Spinal cord (tissue), 10 donors: Measurements from ENCODE around the gene TNN. TPM values are rescaled to one million over a fixed set of nuclear protein-coding genes. Genes with fewer than 3 reads are reported as not detected.

Source experiments
- DNase-seq, 6 donors: peaks; one replicate each; pipeline versions ENCODE4 v3.0.0 to v3.0.0-alpha.2; 2013 to 2015; ENCODE audit warnings: low spot score in 6 of 6, low read depth in 4 of 6
- H3K27ac ChIP-seq: one replicate; pipeline ENCODE4 v1.5.1; 2013; ENCODE audit warnings: low read depth, low read length, control low read depth
- H3K27me3 ChIP-seq: one replicate; pipeline ENCODE4 v1.6.1; 2013; ENCODE audit warnings: low read length; ENCODE audit not compliant: control insufficient read depth, insufficient read depth
- H3K36me3 ChIP-seq: one replicate; pipeline ENCODE4 v1.6.1; 2013; ENCODE audit warnings: low read length; ENCODE audit not compliant: control insufficient read depth, insufficient read depth
- H3K4me1 ChIP-seq: one replicate; pipeline ENCODE4 v1.6.1; 2013; ENCODE audit warnings: low read length; ENCODE audit not compliant: control insufficient read depth, insufficient read depth
- H3K4me3 ChIP-seq: one replicate; pipeline ENCODE4 v1.5.1; 2013; ENCODE audit warnings: low read depth, low read length, control low read depth
- H3K9me3 ChIP-seq: one replicate; pipeline ENCODE4 v1.6.1; 2013; ENCODE audit warnings: low read length; ENCODE audit not compliant: control insufficient read depth, insufficient read depth
- WGBS: methylation state at CpG from one replicate; pipeline ENCODE4 v1.1.5; 2013; ENCODE audit warnings: missing lambda C conversion rate; ENCODE audit not compliant: insufficient coverage; 5-methylcytosine and 5-hydroxymethylcytosine counted together
- polyA plus RNA-seq, 2 donors: library from polyadenylated mRNA; unstranded; fragments of 120-200 nt; gene quantifications; one replicate each; pipeline ENCODE4 v1.2.1, GENCODE V29; 2013; ENCODE audit not compliant: insufficient read length in 2 of 2
- total RNA-seq, 2 donors: library from RNA; depleted of rRNA in 1 of 2; stranded (reverse); fragments of 120-200 nt in 1 of 2; fragments of >200 nt in 1 of 2; gene quantifications; one replicate each; pipeline versions ENCODE4 v1.2.3 to v1.2.4, GENCODE V29; 2013 to 2014
- donor health status: healthy.

The TNN gene
- total and polyA plus RNA-seq, 4 donors = 1.6 to 16.4 (median 8.4) TPM

DNA sequence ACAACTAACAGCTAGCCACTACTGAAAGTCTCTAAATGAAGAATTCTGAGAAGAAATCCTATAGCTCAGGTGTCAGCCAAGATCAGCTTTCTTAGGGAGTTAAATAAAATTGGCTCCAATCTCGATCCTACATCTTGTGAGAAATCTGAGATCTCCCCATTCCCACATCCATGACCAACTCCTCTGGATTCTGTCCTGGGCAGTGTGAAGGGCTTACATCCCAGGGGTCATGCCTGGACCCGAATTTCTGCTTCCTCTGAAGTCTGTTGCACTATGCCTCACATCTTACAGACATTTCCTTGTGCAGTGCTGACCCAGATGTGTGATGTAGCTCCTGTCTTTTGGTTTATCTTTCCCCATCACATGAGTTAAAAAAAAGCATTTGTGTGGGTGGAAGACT, 4.8 kb upstream of the TNN start:
- no CpG with 5 or more reads among the region's 2 CpGs for WGBS
- H3K36me3 ChIP-seq = no peaks in the 10 kb centered on the region
- H3K27me3 ChIP-seq = no peaks in the 10 kb centered on the region
- no peaks in the 10 kb centered on the region for H3K4me1 ChIP-seq
- no peaks in the 10 kb centered on the region for H3K9me3 ChIP-seq
- H3K27ac ChIP-seq = no peak overlapping the region
- no peak for DNase-seq
- H3K4me3 ChIP-seq = no peak overlapping the region

DNA sequence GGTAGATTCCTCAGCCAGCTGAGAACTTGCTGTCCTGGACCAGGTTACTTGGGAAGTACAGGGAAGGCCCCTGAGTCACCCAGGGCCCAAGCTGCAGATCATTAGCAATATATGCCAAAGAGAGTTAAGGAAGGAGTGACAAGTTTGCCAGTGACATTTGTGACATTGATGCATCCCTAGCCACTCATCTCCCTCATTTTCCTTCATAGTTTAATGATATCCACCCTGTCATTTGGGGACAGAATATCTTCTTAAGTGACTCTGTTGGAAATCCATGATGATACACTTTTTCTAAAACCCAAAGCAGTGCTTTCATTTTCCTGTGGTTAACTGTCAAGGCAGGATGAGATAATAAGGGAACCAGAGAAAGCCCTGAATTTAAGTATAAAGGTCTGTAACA, 3.2 kb downstream of the TNN start:
- Histone ChIP-seq H3K36me3 (no peaks in the 10 kb centered on the region), H3K9me3 (no peaks in the 10 kb centered on the region), H3K27ac (no peak overlapping the region), H3K27me3 (no peaks in the 10 kb centered on the region), H3K4me1 (peaks cover 19% of the 10 kb centered on the region), H3K4me3 (no peak overlapping the region)
- no peak for DNase-seq

DNA sequence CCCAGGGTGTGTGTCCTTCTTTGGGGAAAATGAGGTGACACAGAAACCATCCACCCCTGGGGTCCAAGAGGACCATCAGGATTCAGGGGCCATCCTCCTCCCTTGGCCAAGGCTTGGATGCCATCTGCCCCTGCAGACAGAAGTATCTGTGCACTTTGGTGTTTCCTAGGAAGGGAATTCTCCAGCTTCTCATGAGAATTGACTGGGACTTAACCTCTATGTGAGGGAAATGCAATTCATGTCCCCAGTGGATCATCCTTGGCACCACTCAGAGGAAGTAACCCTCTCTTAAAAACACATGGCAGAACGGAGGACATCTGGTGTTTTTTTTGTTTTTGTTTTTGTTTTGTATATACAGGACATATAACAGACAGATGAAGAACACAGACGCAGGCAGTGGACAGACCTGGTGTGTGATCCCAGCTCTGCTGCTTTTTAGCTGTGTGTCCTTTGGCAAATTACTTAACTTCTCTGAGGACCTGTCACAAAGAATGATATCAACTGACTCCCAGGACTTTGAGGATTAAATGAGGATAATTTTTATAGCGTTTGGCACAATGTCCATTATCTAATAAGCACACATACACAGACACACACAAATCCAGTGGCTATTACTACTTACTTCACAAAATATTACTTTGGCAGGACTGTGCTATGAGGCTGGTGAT, 3.8 kb downstream of the TNN start:
- no peaks in the 10 kb centered on the region for H3K36me3 ChIP-seq
- no peaks in the 10 kb centered on the region for H3K27me3 ChIP-seq
- no peak overlapping the region for H3K4me3 ChIP-seq
- peak overlapping the region; percentile 77 for H3K27ac ChIP-seq
- WGBS = 100% methylated on average over 1 of the region's 3 CpGs
- DNase-seq = peak in 1 of 6 donors; percentile 9
- no peaks in the 10 kb centered on the region for H3K9me3 ChIP-seq
- H3K4me1 ChIP-seq = peaks cover 19% of the 10 kb centered on the region

DNA sequence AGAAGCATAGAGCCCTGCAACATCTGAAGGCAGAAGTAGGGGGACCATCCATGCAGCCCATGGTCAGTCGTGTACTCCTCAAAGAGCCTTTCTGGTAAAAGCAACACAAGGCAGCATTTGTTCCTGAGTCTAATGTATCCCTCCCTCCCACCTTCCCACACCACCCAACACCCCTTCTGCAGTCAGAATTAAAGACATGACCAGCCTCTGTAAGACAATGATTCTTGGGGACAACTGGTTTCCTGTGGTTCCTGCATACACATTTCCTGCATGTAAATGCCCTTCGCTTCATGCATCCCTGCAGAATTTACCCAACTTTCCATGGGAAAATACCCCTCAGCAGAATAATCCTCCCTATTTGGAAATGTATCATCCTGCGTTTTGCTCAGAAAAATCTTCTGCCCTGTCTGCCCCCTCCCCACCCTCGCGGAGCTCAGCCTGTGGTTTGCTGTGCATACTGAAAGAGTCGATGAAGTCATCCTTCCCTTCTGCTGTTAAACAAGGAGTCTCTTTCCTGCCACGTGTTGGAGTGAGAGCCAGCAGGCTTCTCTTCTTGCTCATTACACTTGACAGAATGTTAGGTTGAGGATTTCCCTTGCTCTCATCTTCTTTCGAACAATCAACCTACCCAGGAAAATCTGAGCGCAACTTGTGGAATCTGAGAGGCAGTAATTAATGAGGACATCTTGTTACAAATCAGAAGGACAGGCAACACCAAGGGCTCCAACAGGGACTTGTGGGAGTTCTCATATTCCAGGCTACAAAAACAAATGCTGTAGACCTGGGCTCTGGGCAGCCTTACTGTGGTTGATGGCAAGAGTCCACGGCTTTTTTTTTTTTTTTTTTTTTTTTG, 4.7 kb downstream of the TNN start:
- 7% methylated on average over 6 of the region's 10 CpGs for WGBS
- peak; percentile 48 to 93 (median 68) for DNase-seq
- peak overlapping the region; percentile 77 for H3K27ac ChIP-seq
- H3K9me3 ChIP-seq = no peaks in the 10 kb centered on the region
- H3K4me1 ChIP-seq = peaks cover 19% of the 10 kb centered on the region
- no peaks in the 10 kb centered on the region for H3K27me3 ChIP-seq
- no peaks in the 10 kb centered on the region for H3K36me3 ChIP-seq
- H3K4me3 ChIP-seq = peak overlapping the region; percentile 12

DNA sequence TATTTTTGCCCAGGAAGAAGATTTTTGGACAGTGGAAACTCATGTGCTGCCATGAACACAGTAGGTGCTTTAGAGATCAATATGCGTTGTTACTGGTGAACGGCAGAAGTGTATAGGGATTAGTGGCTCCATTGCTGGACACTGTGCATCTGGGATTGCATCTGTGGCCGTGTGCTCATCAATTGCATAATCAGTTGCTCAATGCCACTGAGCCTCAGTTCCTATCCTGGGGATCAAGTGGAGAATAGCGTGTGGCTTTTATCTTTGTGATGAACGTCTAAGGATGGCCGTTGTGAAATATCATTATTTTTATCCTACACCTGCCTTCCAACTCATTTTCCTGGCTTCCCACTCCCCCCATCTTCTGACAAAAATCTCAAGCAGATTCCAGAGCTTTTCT, 5.4 kb downstream of the TNN start:
- 65% methylated on average over 3 of the region's 6 CpGs for WGBS
- H3K4me1 ChIP-seq = peaks cover 19% of the 10 kb centered on the region
- no peaks in the 10 kb centered on the region for H3K9me3 ChIP-seq
- H3K27me3 ChIP-seq = no peaks in the 10 kb centered on the region
- DNase-seq = no peak
- peak overlapping the region; percentile 77 for H3K27ac ChIP-seq
- H3K4me3 ChIP-seq = no peak overlapping the region
- no peaks in the 10 kb centered on the region for H3K36me3 ChIP-seq

DNA sequence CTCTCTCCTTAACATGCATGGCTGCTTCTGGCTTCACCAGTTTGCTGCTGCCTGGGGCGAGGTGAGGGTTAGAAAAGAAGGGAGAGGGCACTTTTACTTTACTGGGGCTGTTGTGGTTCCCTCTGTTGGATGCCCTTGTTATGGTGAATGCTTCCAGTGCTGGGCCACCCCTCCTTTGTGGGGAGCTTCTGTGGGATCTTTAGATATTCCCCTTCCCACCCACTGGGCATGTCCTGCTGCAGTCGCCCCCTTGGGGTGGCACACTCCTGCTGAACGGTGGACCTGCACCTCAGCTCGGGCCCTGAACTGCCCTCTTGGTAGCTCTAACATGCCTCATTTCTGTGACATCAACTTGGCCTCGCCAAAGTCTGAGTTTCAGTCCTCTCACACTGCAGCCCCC, 6.0 kb downstream of the TNN start:
- H3K9me3 ChIP-seq = no peaks in the 10 kb centered on the region
- no peak overlapping the region for H3K4me3 ChIP-seq
- H3K4me1 ChIP-seq = peaks cover 19% of the 10 kb centered on the region
- WGBS = 41% methylated on average over 4 of the region's 5 CpGs
- no peaks in the 10 kb centered on the region for H3K36me3 ChIP-seq
- no peaks in the 10 kb centered on the region for H3K27me3 ChIP-seq
- no peak overlapping the region for H3K27ac ChIP-seq
- DNase-seq = no peak

DNA sequence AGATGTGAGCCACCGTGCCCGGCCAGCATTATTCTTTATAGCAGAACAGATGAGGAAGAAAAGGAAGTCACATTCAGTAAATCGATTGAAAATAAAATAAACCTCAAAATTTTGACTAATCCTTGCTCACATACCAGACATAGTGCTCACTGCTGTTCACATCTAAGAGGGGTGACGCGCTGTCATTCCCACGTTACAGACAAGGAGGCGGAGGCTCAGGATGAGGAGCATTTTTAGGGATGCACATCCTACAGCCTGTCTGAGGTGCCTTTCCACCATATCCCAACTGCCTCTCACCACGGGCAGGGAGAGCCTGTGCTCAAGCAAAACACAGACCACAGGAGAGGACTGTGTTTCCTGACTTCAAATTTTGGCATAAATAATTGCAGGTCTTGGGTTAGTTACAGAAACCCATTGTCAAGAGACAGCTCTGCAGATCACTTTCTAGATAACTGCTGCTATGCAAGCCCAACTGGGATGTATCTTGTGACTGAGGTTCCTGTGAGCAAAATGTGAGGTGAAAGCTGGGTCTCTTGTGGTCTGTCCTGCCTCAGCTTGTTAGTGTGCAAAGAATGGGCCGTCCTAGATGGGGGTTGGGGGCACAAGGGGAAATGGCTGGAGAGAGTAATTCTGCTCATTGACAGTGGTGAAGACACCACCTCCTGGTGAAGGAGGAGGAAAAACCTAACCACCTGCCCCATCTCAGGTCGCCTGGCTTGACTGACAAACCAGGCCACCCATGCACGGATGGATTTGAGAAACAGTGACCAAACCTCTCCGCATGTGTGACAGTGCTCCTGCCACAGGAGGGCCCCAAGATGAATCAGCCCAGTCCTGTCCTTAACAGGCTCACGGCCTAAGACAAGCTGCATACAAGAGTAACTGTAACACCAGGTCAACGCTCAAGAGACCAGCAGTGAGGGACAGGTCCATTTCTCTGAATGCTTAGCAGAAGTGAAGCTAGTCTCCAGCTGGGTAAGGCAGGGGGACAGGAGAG, 8.2 kb downstream of the TNN start:
- Histone ChIP-seq H3K27me3 (no peaks in the 10 kb centered on the region), H3K4me1 (peaks cover 19% of the 10 kb centered on the region), H3K9me3 (no peaks in the 10 kb centered on the region), H3K4me3 (no peak overlapping the region), H3K27ac (no peak overlapping the region), H3K36me3 (no peaks in the 10 kb centered on the region)
- no peak for DNase-seq
- WGBS = 84% methylated on average over 9 of the region's 14 CpGs

DNA sequence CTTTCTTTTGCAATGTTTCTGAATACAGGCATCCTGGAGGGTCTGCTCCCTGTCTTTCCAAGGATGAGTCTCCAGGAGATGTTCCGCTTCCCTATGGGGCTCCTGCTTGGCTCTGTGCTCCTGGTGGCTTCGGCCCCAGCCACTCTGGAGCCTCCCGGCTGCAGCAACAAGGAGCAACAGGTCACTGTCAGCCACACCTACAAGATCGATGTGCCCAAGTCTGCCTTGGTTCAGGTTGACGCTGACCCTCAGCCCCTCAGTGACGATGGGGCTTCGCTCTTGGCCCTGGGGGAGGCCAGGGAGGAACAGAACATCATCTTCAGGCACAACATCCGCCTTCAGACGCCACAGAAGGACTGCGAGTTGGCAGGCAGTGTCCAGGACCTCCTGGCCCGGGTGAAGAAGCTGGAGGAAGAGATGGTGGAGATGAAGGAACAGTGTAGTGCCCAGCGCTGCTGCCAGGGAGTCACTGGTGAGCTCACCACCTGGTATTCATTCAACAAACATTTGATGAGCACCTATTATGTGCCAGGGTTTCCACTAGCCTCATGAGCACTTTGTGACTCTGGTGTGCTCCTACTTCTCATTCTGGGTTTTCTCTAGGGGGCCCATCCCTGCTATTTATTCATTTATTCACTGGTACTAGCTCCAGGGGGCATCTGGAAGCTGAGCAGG, 9.9 kb downstream of the TNN start:
- H3K4me1 ChIP-seq = peaks cover 15% of the 10 kb centered on the region
- no peaks in the 10 kb centered on the region for H3K9me3 ChIP-seq
- no peak overlapping the region for H3K27ac ChIP-seq
- no peak for DNase-seq
- H3K27me3 ChIP-seq = no peaks in the 10 kb centered on the region
- no peaks in the 10 kb centered on the region for H3K36me3 ChIP-seq
- H3K4me3 ChIP-seq = no peak overlapping the region
- WGBS = 92% methylated on average over 11 of the region's 12 CpGs

DNA sequence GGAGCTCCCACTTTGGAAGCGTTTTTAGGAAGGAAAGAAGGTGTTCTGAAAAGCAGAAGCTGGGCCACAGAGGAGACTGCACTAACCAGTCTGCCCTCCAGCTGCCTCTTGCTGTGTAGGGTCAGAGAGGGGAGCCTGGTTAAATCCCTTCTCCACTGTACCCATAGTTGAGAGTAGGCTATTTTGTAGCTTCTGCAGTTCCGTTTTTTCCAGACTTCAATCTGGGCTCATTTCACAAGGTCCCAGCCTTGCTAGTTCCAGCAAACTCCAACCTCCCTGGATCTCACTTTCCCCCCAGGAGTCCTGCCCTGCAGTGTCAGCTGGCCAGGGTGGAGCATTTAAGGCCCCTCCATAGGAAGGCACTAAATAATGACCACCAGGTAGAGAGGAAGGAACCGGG, 11.0 kb downstream of the TNN start:
- peaks cover 6% of the 10 kb centered on the region for H3K4me1 ChIP-seq
- DNase-seq = no peak
- no peaks in the 10 kb centered on the region for H3K36me3 ChIP-seq
- H3K27me3 ChIP-seq = no peaks in the 10 kb centered on the region
- H3K9me3 ChIP-seq = no peaks in the 10 kb centered on the region
- H3K4me3 ChIP-seq = no peak overlapping the region
- WGBS = 67% methylated on average over 1 of the region's 3 CpGs
- no peak overlapping the region for H3K27ac ChIP-seq
